HG03575 (cell line): ENCODE measurements around the gene RNU6-1.

Source experiments
- ATAC-seq: cut with Tn5 transposase; IDR thresholded peaks from one replicate; pipeline ENCODE4 v1.9.1; 2021; ENCODE audit not compliant: unreplicated experiment, insufficient number of reproducible peaks, low FRiP score; ENCODE audit errors: extremely low read depth

RNU6-1 gene

GRCh38 chr15:67839929-67840748 is at the start of gene RNU6-1:
RNU6-1 (minus strand) TSS chr15:67840045.
- ATAC-seq, result peak; percentile 24

- no peak for ATAC-seq
Measured at GRCh38 chr15:67887776-67888175, 47.9 kb upstream of the RNU6-1 start.

- no peak for ATAC-seq
Measured at GRCh38 chr15:67885861-67886260, 46.0 kb upstream of the RNU6-1 start.

- ATAC-seq, result no peak
Measured at GRCh38 chr15:67885175-67885523, 45.3 kb upstream of the RNU6-1 start.

GRCh38 chr15:67884514-67885174 is 44.8 kb upstream of the RNU6-1 start:
- no peak for ATAC-seq

GRCh38 chr15:67884009-67884408 is 44.2 kb upstream of the RNU6-1 start:
- no peak for ATAC-seq

- no peak for ATAC-seq
Measured at GRCh38 chr15:67883234-67883773, 43.5 kb upstream of the RNU6-1 start.

- ATAC-seq, result no peak
Measured at GRCh38 chr15:67882487-67883233, 42.8 kb upstream of the RNU6-1 start.

- no peak for ATAC-seq
Measured at GRCh38 chr15:67880651-67881182, 40.9 kb upstream of the RNU6-1 start.

GRCh38 chr15:67879440-67880129 is 39.7 kb upstream of the RNU6-1 start:
- ATAC-seq, result no peak

GRCh38 chr15:67878712-67879206 is 38.9 kb upstream of the RNU6-1 start:
- ATAC-seq, result no peak

- no peak for ATAC-seq
Measured at GRCh38 chr15:67873777-67874176, 33.9 kb upstream of the RNU6-1 start.

- ATAC-seq, result no peak
Measured at GRCh38 chr15:67870868-67871408, 31.1 kb upstream of the RNU6-1 start.

GRCh38 chr15:67869701-67870100 is 29.9 kb upstream of the RNU6-1 start:
- no peak for ATAC-seq

- no peak for ATAC-seq
Measured at GRCh38 chr15:67865766-67866165, 25.9 kb upstream of the RNU6-1 start.

- no peak for ATAC-seq
Measured at GRCh38 chr15:67865331-67865730, 25.5 kb upstream of the RNU6-1 start.

- ATAC-seq, result no peak
Measured at GRCh38 chr15:67863442-67863987, 23.7 kb upstream of the RNU6-1 start.

- no peak for ATAC-seq
Measured at GRCh38 chr15:67862750-67863441, 23.1 kb upstream of the RNU6-1 start.
